ENCODE data around the gene GLTP.

GLTP gene

GRCh38 chr12:109835827-109836226 is 44.5 kb downstream of the GLTP start:
- no peak for DNase-seq (ENCODE audit: low spot score)
- no peak for TF ChIP-seq CTCF (IDR thresholded peaks at IDR 0.05; ENCODE audit: extremely low read depth, missing control alignments)

GRCh38 chr12:109833307-109834189 is 46.8 kb downstream of the GLTP start, which contains the start of gene TRPV4:
TRPV4 (minus strand) TSS chr12:109833398; CDS start chr12:109814796, 18,602 bp downstream.
- no peak for TF ChIP-seq CTCF (IDR thresholded peaks at IDR 0.05; ENCODE audit: extremely low read depth, missing control alignments)
- no peak for DNase-seq (ENCODE audit: low spot score)

- TF ChIP-seq CTCF (IDR thresholded peaks at IDR 0.05; ENCODE audit: extremely low read depth, missing control alignments): no peak
- no peak for DNase-seq (ENCODE audit: low spot score)
Observed at GRCh38 chr12:109832541-109833306, 47.6 kb downstream of the GLTP start.

- TF ChIP-seq CTCF (IDR thresholded peaks at IDR 0.05; ENCODE audit: extremely low read depth, missing control alignments): no peak
- DNase-seq (ENCODE audit: low spot score): no peak
Observed at GRCh38 chr12:109831929-109832328, 48.4 kb downstream of the GLTP start.

- TF ChIP-seq CTCF (IDR thresholded peaks at IDR 0.05; ENCODE audit: extremely low read depth, missing control alignments): no peak
- no peak for DNase-seq (ENCODE audit: low spot score)
Observed at GRCh38 chr12:109831365-109831764, 49.0 kb downstream of the GLTP start.

GRCh38 chr12:109830718-109831117 is 49.6 kb downstream of the GLTP start:
- no peak for TF ChIP-seq CTCF (IDR thresholded peaks at IDR 0.05; ENCODE audit: extremely low read depth, missing control alignments)
- no peak for DNase-seq (ENCODE audit: low spot score)

- no peak for DNase-seq (ENCODE audit: low spot score)
- TF ChIP-seq CTCF (IDR thresholded peaks at IDR 0.05; ENCODE audit: extremely low read depth, missing control alignments): no peak
Observed at GRCh38 chr12:109830267-109830666, 50.1 kb downstream of the GLTP start.

All from GM20000 (cell line).